ENCODE measurements around the gene SAPCD2.

GRCh38 chr9:137013571-137013940 lies 56.8 kb downstream of the SAPCD2 start:
- TF ChIP-seq, protein P1, sequence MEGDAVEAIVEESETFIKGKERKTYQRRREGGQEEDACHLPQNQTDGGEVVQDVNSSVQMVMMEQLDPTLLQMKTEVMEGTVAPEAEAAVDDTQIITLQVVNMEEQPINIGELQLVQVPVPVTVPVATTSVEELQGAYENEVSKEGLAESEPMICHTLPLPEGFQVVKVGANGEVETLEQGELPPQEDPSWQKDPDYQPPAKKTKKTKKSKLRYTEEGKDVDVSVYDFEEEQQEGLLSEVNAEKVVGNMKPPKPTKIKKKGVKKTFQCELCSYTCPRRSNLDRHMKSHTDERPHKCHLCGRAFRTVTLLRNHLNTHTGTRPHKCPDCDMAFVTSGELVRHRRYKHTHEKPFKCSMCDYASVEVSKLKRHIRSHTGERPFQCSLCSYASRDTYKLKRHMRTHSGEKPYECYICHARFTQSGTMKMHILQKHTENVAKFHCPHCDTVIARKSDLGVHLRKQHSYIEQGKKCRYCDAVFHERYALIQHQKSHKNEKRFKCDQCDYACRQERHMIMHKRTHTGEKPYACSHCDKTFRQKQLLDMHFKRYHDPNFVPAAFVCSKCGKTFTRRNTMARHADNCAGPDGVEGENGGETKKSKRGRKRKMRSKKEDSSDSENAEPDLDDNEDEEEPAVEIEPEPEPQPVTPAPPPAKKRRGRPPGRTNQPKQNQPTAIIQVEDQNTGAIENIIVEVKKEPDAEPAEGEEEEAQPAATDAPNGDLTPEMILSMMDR (conservative IDR thresholded peaks at IDR 0.05 in 1 of 2, IDR thresholded peaks at IDR 0.05 in 1 of 2; ENCODE audit: extremely low read depth in 1 of 2, insufficient read depth in 1 of 2, low read depth in 1 of 2, low read length in 2 of 2) = no peak
- TF ChIP-seq EZH2 (IDR thresholded peaks at IDR 0.05; ENCODE audit: borderline replicate concordance, low read length) = no peak

Data from mammary epithelial cell (primary cell).